ENCODE results near the gene TFEC. TPM values are rescaled to one million over a fixed set of nuclear protein-coding genes. Genes with fewer than 3 reads are reported as not detected.

The TFEC gene
- total and polyA plus RNA-seq, 10 of the 15 experiments (the other 5 are each of a cell fraction or from before 2014, with no cell fraction given), result 0.18 to 5.8 (median 2.4) TPM

GRCh38 chr7:115924411-115924810 is 106.2 kb downstream of the TFEC start (continued):
- no peak for TF ChIP-seq BRCA1 (IDR thresholded peaks at IDR 0.05; ENCODE audit: low read depth, low read length)
- TF ChIP-seq RELB (IDR thresholded peaks at IDR 0.05; ENCODE audit: low read depth), result no peak
- no peak for TF ChIP-seq SREBF1 (IDR thresholded peaks at IDR 0.05; ENCODE audit: low read length)
- TF ChIP-seq RB1 (IDR thresholded peaks at IDR 0.05; ENCODE audit: borderline replicate concordance), result no peak
- no peak for TF ChIP-seq CBFB (IDR thresholded peaks at IDR 0.05; ENCODE audit: low read depth)

GRCh38 chr7:115920367-115920766 is 110.2 kb downstream of the TFEC start:
- ATAC-seq, result no peak
- ChIA-PET CTCF (no interaction called here), POLR2A (no interaction called here), SMC1A (ENCODE audit: uncharacterized antibody, unreplicated experiment) (interaction anchor here (0.6 kb wide), 2 partner anchors 50 to 650 kb away, joined by 3 read pairs; no protein-coding TSS in a partner anchor), RAD21 (ENCODE audit: unreplicated experiment) (no interaction called here)
- H3K4me2 ChIP-seq (ENCODE audit: control insufficient read depth, insufficient read depth), result no peak overlapping the region
- in situ Hi-C loops (cut with MboI), result no loop called here
- H3K27me3 ChIP-seq (replicated peaks in 1 of 2; ENCODE audit: control insufficient read depth in 2 of 2, insufficient read depth in 2 of 2, low read length in 1 of 2), result no peaks in the 10 kb centered on the region
- H3K27ac ChIP-seq (ENCODE audit: control insufficient read depth, insufficient read depth), result no peak overlapping the region
- no peak overlapping the region for H3K9ac ChIP-seq (ENCODE audit: control insufficient read depth, insufficient read depth, low read length)
- no peak overlapping the region for H3K4me3 ChIP-seq
- H3K4me1 ChIP-seq (ENCODE audit: control insufficient read depth, insufficient read depth, low read length), result no peaks in the 10 kb centered on the region
- H2AFZ ChIP-seq (ENCODE audit: control insufficient read depth, low read depth, low read length), result no peak overlapping the region
- H3K36me3 ChIP-seq (ENCODE audit: control insufficient read depth in 2 of 2, insufficient read depth in 2 of 2, low read length in 1 of 2), result no peaks in the 10 kb centered on the region
- H4K20me1 ChIP-seq (ENCODE audit: control insufficient read depth, insufficient read depth), result no peaks in the 10 kb centered on the region
- no peak for FAIRE-seq
- WGBS (ENCODE audit: insufficient coverage, insufficient replicate concordance, low lambda C conversion rate, missing lambda C conversion rate), result 0% methylated on average over 1 of the region's 1 CpG
- no TSS peak for BruUV-seq (replicated peaks)
- DNase-seq (ENCODE audit: low read depth, low spot score), result no peak
- intact Hi-C loops (cut with micrococcal nuclease; ENCODE audit: unreplicated experiment), result no loop called here
- H3K79me2 ChIP-seq (ENCODE audit: control insufficient read depth, insufficient read depth, low read length), result no peaks in the 10 kb centered on the region
- no peaks in the 10 kb centered on the region for H3K9me3 ChIP-seq (replicated peaks; ENCODE audit: control insufficient read depth, insufficient read depth, low read length)
- TF ChIP-seq CBX5 (IDR thresholded peaks at IDR 0.05; ENCODE audit: low read depth) (no peak), E4F1 (IDR thresholded peaks at IDR 0.05; ENCODE audit: borderline replicate concordance, partially characterized antibody) (no peak), MLLT1 (IDR thresholded peaks at IDR 0.05) (no peak), YBX1 (IDR thresholded peaks at IDR 0.05) (no peak), ZBTB4 (CRISPR knock-in tag; IDR thresholded peaks at IDR 0.05) (no peak), ATF2 (IDR thresholded peaks at IDR 0.05; ENCODE audit: low read length) (no peak), CEBPB (IDR thresholded peaks at IDR 0.05; ENCODE audit: borderline replicate concordance in 1 of 2, low read depth in 2 of 2, low read length in 2 of 2) (no peak), NRF1 (conservative IDR thresholded peaks at IDR 0.05; ENCODE audit: low read depth, low read length) (no peak), ZNF24 (IDR thresholded peaks at IDR 0.05) (no peak)
